ENCODE measurements around the gene VEGFA.

Gene VEGFA

DNA sequence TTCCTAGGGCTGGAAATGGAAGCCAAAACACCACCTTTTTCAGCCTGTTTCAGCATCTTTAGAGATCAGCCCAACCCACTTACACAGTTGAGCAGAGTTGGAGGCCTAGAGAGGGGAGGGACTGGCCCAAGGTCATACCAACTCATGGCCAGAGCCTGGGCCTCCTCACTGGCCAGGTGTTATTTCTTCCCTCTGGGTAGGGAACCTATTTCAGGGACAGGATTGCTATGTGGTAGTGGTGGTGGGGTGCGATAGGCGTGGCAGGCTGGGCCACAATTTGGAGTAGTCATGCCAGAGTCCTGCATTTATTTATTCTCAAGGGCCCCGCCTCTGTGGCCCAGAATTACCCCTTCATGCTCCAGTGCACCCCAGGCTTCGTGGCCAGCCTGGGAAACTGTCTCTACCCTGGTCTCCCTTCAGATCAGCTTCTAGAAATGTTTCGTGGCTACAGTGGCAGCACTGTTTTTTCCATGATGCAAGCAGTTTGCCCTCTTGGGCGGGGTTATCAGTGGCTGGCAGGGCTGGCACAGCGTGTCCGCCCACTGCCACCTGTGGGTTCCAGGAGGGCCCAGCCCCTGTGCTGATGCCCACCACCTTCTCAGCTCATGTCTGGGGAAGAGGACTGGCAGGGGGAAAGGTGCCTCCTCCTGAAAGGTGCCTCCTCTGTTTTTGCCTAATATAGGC lies 6.2 kb downstream of the VEGFA start:
- Histone ChIP-seq H3K9ac (ENCODE audit: low read length) (no peak overlapping the region), H3K9me3 (ENCODE audit: control insufficient read depth, insufficient read depth, low read depth, low read length) (no peaks in the 10 kb centered on the region), H3K27me3 (ENCODE audit: control insufficient read depth, insufficient read depth, low read length) (no peaks in the 10 kb centered on the region), H3K36me3 (ENCODE audit: control insufficient read depth, insufficient read depth, low read length) (peaks cover 50% of the 10 kb centered on the region), H3K4me3 (ENCODE audit: low read depth, low read length) (no peak overlapping the region), H3K27ac (ENCODE audit: low read depth, low read length) (no peak overlapping the region), H3K4me1 (ENCODE audit: control insufficient read depth, insufficient read depth, low read length) (peaks cover 32% of the 10 kb centered on the region)

DNA sequence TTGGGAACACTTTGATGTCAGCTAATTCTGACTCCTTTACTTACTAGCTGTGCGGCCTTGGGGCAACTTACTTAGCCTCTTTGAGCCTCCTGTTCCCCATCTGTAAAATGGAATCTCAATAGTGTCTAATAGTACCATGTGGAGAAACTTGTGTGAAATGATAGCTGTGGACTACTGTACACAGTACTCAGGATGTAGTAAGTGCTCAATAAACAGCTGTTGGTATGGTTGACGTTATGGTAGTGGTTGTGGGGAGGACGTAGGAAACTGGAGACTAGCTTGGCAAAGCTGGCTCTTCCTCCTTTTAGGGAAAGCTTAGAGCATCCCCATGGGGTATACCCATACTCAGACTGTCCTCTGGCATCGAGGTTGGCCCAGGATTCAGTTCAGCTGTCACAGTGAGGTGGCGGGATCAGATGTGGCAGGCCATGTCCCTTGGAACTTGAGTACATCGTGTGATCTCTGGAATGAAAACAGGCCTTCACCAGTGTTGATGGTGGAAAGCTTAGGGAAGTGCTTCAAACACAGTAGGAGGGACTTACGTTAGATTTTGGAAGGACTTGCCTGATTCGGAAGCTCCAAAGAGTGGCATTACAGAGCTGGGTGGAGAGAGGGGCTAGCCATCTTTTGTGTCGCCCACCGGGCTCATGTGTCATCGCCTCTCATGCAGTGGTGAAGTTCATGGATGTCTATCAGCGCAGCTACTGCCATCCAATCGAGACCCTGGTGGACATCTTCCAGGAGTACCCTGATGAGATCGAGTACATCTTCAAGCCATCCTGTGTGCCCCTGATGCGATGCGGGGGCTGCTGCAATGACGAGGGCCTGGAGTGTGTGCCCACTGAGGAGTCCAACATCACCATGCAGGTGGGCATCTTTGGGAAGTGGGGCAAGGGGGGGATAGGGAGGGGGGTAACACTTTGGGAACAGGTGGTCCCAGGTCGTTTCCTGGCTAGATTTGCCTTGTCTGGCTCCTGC lies 7.1 kb downstream of the VEGFA start:
- Histone ChIP-seq H3K27ac (ENCODE audit: low read depth, low read length) (no peak overlapping the region), H3K36me3 (ENCODE audit: control insufficient read depth, insufficient read depth, low read length) (peaks cover 58% of the 10 kb centered on the region), H3K4me1 (ENCODE audit: control insufficient read depth, insufficient read depth, low read length) (peaks cover 32% of the 10 kb centered on the region), H3K9me3 (ENCODE audit: control insufficient read depth, insufficient read depth, low read depth, low read length) (no peaks in the 10 kb centered on the region), H3K4me3 (ENCODE audit: low read depth, low read length) (no peak overlapping the region), H3K9ac (ENCODE audit: low read length) (no peak overlapping the region), H3K27me3 (ENCODE audit: control insufficient read depth, insufficient read depth, low read length) (no peaks in the 10 kb centered on the region)

DNA sequence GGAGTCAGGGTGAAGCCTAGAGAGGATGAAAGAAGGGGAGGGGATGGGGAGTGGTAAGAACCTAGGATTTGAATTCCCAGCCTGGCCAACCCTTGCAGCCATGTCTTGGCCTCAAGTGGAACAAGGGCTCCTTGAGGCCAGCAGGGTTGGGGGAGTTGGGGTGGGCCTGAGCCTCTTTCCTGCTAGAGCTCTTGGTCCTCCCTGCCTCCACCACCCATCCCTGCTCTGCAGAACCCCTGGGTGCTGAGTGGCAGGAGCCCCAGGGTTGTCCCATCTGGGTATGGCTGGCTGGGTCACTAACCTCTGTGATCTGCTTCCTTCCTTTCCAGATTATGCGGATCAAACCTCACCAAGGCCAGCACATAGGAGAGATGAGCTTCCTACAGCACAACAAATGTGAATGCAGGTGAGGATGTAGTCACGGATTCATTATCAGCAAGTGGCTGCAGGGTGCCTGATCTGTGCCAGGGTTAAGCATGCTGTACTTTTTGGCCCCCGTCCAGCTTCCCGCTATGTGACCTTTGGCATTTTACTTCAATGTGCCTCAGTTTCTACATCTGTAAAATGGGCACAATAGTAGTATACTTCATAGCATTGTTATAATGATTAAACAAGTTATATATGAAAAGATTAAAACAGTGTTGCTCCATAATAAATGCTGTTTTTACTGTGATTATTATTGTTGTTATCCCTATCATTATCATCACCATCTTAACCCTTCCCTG lies 8.3 kb downstream of the VEGFA start:
- H3K36me3 ChIP-seq (ENCODE audit: control insufficient read depth, insufficient read depth, low read length), result peaks cover 70% of the 10 kb centered on the region
- H3K4me3 ChIP-seq (ENCODE audit: low read depth, low read length), result no peak overlapping the region
- no peak overlapping the region for H3K9ac ChIP-seq (ENCODE audit: low read length)
- H3K27ac ChIP-seq (ENCODE audit: low read depth, low read length), result no peak overlapping the region
- H3K27me3 ChIP-seq (ENCODE audit: control insufficient read depth, insufficient read depth, low read length), result no peaks in the 10 kb centered on the region
- H3K4me1 ChIP-seq (ENCODE audit: control insufficient read depth, insufficient read depth, low read length), result peaks cover 21% of the 10 kb centered on the region
- H3K9me3 ChIP-seq (ENCODE audit: control insufficient read depth, insufficient read depth, low read depth, low read length), result no peaks in the 10 kb centered on the region

DNA sequence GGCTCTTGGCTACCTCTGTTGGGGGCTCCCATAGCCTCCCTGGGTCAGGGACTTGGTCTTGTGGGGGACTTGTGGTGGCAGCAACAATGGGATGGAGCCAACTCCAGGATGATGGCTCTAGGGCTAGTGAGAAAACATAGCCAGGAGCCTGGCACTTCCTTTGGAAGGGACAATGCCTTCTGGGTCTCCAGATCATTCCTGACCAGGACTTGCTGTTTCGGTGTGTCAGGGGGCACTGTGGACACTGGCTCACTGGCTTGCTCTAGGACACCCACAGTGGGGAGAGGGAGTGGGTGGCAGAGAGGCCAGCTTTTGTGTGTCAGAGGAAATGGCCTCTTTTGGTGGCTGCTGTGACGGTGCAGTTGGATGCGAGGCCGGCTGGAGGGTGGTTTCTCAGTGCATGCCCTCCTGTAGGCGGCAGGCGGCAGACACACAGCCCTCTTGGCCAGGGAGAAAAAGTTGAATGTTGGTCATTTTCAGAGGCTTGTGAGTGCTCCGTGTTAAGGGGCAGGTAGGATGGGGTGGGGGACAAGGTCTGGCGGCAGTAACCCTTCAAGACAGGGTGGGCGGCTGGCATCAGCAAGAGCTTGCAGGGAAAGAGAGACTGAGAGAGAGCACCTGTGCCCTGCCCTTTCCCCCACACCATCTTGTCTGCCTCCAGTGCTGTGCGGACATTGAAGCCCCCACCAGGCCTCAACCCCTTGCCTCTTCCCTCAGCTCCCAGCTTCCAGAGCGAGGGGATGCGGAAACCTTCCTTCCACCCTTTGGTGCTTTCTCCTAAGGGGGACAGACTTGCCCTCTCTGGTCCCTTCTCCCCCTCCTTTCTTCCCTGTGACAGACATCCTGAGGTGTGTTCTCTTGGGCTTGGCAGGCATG lies 9.2 kb downstream of the VEGFA start:
- H3K4me1 ChIP-seq (ENCODE audit: control insufficient read depth, insufficient read depth, low read length), result peaks cover 13% of the 10 kb centered on the region
- H3K9me3 ChIP-seq (ENCODE audit: control insufficient read depth, insufficient read depth, low read depth, low read length), result no peaks in the 10 kb centered on the region
- no peak overlapping the region for H3K27ac ChIP-seq (ENCODE audit: low read depth, low read length)
- H3K4me3 ChIP-seq (ENCODE audit: low read depth, low read length), result no peak overlapping the region
- H3K9ac ChIP-seq (ENCODE audit: low read length), result no peak overlapping the region
- H3K27me3 ChIP-seq (ENCODE audit: control insufficient read depth, insufficient read depth, low read length), result no peaks in the 10 kb centered on the region
- H3K36me3 ChIP-seq (ENCODE audit: control insufficient read depth, insufficient read depth, low read length), result peaks cover 79% of the 10 kb centered on the region

DNA sequence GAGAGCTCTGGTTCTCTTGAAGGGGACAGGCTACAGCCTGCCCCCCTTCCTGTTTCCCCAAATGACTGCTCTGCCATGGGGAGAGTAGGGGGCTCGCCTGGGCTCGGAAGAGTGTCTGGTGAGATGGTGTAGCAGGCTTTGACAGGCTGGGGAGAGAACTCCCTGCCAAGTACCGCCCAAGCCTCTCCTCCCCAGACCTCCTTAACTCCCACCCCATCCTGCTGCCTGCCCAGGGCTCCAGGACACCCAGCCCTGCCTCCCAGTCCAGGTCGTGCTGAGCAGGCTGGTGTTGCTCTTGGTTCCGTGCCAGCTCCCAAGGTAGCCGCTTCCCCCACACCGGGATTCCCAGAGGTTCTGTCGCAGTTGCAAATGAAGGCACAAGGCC lies 9.8 kb downstream of the VEGFA start:
- H3K27me3 ChIP-seq (ENCODE audit: control insufficient read depth, insufficient read depth, low read length), result no peaks in the 10 kb centered on the region
- no peaks in the 10 kb centered on the region for H3K9me3 ChIP-seq (ENCODE audit: control insufficient read depth, insufficient read depth, low read depth, low read length)
- no peak overlapping the region for H3K27ac ChIP-seq (ENCODE audit: low read depth, low read length)
- peaks cover 84% of the 10 kb centered on the region for H3K36me3 ChIP-seq (ENCODE audit: control insufficient read depth, insufficient read depth, low read length)
- peaks cover 8% of the 10 kb centered on the region; the same call in 1 of the 2 replicates for H3K4me1 ChIP-seq (ENCODE audit: control insufficient read depth, insufficient read depth, low read length)
- H3K4me3 ChIP-seq (ENCODE audit: low read depth, low read length), result no peak overlapping the region
- H3K9ac ChIP-seq (ENCODE audit: low read length), result no peak overlapping the region

DNA sequence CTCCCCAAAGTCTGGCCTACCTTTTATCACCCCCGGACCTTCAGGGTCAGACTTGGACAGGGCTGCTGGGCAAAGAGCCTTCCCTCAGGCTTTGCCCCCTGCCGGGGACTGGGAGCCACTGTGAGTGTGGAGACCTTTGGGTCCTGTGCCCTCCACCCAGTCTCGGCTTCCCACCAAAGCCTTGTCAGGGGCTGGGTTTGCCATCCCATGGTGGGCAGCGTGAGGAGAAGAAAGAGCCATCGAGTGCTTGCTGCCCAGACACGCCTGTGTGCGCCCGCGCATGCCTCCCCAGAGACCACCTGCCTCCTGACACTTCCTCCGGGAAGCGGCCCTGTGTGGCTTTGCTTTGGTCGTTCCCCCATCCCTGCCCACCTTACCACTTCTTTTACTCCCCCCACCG lies 10.3 kb downstream of the VEGFA start:
- Histone ChIP-seq H3K36me3 (ENCODE audit: control insufficient read depth, insufficient read depth, low read length) (peaks cover 88% of the 10 kb centered on the region), H3K27me3 (ENCODE audit: control insufficient read depth, insufficient read depth, low read length) (no peaks in the 10 kb centered on the region), H3K27ac (ENCODE audit: low read depth, low read length) (no peak overlapping the region), H3K9me3 (ENCODE audit: control insufficient read depth, insufficient read depth, low read depth, low read length) (no peaks in the 10 kb centered on the region), H3K9ac (ENCODE audit: low read length) (no peak overlapping the region), H3K4me3 (ENCODE audit: low read depth, low read length) (no peak overlapping the region), H3K4me1 (ENCODE audit: control insufficient read depth, insufficient read depth, low read length) (peaks cover 3% of the 10 kb centered on the region; the same call in 1 of the 2 replicates)

DNA sequence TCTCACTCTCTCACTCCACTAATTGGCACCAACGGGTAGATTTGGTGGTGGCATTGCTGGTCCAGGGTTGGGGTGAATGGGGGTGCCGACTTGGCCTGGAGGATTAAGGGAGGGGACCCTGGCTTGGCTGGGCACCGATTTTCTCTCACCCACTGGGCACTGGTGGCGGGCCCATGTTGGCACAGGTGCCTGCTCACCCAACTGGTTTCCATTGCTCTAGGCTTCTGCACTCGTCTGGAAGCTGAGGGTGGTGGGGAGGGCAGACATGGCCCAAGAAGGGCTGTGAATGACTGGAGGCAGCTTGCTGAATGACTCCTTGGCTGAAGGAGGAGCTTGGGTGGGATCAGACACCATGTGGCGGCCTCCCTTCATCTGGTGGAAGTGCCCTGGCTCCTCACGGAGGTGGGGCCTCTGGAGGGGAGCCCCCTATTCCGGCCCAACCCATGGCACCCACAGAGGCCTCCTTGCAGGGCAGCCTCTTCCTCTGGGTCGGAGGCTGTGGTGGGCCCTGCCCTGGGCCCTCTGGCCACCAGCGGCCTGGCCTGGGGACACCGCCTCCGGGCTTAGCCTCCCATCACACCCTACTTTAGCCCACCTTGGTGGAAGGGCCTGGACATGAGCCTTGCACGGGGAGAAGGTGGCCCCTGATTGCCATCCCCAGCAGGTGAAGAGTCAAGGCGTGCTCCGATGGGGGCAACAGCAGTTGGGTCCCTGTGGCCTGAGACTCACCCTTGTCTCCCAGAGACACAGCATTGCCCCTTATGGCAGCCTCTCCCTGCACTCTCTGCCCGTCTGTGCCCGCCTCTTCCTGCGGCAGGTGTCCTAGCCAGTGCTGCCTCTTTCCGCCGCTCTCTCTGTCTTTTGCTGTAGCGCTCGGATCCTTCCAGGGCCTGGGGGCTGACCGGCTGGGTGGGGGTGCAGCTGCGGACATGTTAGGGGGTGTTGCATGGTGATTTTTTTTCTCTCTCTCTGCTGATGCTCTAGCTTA lies 11.2 kb downstream of the VEGFA start:
- Histone ChIP-seq H3K27ac (ENCODE audit: low read depth, low read length) (no peak overlapping the region), H3K9me3 (ENCODE audit: control insufficient read depth, insufficient read depth, low read depth, low read length) (no peaks in the 10 kb centered on the region), H3K9ac (ENCODE audit: low read length) (no peak overlapping the region), H3K4me1 (ENCODE audit: control insufficient read depth, insufficient read depth, low read length) (no peaks in the 10 kb centered on the region), H3K27me3 (ENCODE audit: control insufficient read depth, insufficient read depth, low read length) (no peaks in the 10 kb centered on the region), H3K36me3 (ENCODE audit: control insufficient read depth, insufficient read depth, low read length) (peaks cover 95% of the 10 kb centered on the region), H3K4me3 (ENCODE audit: low read depth, low read length) (no peak overlapping the region)

DNA sequence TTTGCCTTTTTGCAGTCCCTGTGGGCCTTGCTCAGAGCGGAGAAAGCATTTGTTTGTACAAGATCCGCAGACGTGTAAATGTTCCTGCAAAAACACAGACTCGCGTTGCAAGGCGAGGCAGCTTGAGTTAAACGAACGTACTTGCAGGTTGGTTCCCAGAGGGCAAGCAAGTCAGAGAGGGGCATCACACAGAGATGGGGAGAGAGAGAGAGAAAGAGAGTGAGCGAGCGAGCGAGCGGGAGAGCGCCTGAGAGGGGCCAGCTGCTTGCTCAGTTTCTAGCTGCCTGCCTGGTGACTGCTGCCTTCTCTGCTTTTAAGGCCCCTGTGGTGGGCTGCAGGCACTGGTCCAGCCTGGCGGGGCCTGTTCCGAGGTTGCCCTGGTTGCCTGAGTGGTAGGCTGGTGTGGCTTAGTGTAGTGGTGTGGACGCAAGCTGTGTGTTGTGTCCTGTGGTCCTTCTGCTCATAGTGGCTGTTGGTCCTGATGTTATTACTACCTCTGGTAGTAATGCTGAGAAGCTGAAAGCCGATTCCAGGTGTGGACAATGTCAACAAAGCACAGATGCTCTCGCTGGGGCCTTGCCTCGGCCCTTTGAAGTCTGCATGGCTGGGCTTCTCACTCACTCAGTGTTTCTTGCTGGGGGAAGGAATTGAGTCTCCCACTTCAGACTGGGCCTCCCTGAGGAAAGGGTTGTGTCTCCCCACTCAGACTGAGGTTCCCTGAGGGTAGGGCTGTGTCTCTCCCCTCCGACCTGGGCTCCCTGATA lies 12.1 kb downstream of the VEGFA start:
- H3K36me3 ChIP-seq (ENCODE audit: control insufficient read depth, insufficient read depth, low read length), result peaks cover 86% of the 10 kb centered on the region
- no peaks in the 10 kb centered on the region for H3K9me3 ChIP-seq (ENCODE audit: control insufficient read depth, insufficient read depth, low read depth, low read length)
- no peak overlapping the region for H3K9ac ChIP-seq (ENCODE audit: low read length)
- no peak overlapping the region for H3K4me3 ChIP-seq (ENCODE audit: low read depth, low read length)
- no peaks in the 10 kb centered on the region for H3K4me1 ChIP-seq (ENCODE audit: control insufficient read depth, insufficient read depth, low read length)
- H3K27me3 ChIP-seq (ENCODE audit: control insufficient read depth, insufficient read depth, low read length), result no peaks in the 10 kb centered on the region
- no peak overlapping the region for H3K27ac ChIP-seq (ENCODE audit: low read depth, low read length)

DNA sequence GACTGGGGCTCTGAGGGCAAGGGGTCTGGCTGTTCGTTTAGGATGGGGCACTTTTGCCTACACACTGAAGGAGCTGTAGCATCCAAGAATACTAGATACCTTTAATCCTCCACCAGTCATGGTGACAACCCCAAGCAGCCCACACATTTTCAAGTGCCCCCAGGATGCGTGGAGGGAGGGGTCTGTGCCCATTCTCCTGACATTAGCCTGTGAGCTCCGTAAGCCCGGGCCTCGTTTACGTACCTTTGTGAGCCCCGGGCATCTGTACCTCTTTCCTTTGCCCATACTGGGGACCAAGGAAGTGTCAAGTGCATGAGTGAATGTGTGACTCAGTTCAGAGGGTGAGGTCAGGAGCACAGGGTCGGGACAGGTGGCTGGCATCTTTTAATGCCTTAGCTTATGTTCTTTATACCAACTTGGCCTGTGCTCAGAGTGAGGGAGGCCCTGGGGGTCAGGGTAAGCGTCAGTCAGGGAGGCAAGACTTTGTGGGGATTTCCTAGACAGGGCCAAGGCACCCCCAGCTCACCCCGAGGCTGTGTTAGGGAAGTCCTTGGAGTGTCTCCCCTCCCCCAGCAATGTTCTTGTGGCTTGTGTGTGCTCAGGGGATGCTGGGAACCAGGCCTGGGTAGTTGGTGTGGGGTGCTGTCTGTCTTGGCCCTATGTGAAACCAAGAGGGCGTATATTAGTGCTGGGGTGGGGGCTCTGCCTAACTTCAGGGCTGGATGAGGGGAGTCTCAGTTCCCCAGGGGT lies 12.9 kb downstream of the VEGFA start:
- no peak overlapping the region for H3K4me3 ChIP-seq (ENCODE audit: low read depth, low read length)
- no peaks in the 10 kb centered on the region for H3K4me1 ChIP-seq (ENCODE audit: control insufficient read depth, insufficient read depth, low read length)
- no peaks in the 10 kb centered on the region for H3K27me3 ChIP-seq (ENCODE audit: control insufficient read depth, insufficient read depth, low read length)
- H3K9ac ChIP-seq (ENCODE audit: low read length), result no peak overlapping the region
- no peak overlapping the region for H3K27ac ChIP-seq (ENCODE audit: low read depth, low read length)
- no peaks in the 10 kb centered on the region for H3K9me3 ChIP-seq (ENCODE audit: control insufficient read depth, insufficient read depth, low read depth, low read length)
- peaks cover 78% of the 10 kb centered on the region for H3K36me3 ChIP-seq (ENCODE audit: control insufficient read depth, insufficient read depth, low read length)

Measured in HUES6 (cell line).